SK-N-SH (cell line): Measurements from ENCODE around the gene ARF4. TPM values are rescaled to one million over a fixed set of nuclear protein-coding genes. Genes with fewer than 3 reads are reported as not detected.

Source experiments
- CTCF ChIA-PET: fragments of 300-600, 350-600 bp; formaldehyde crosslinking; extraction: SDS; loops from one replicate; lab custom pipeline; 2021; lab: Yijun Ruan, JAX
- POLR2A ChIA-PET: fragments of 350-600 bp; sonication (Branson Sonifier 250); formaldehyde crosslinking; extraction: SDS; loops from one replicate; lab custom pipeline; 2020; ENCODE audit warnings: antibody characterized with exemption, inconsistent platforms; lab: Yijun Ruan, JAX
- DNase-seq: peaks from one replicate; pipeline ENCODE4 v3.0.0; 2012
- H2AFZ ChIP-seq: fragments of 200-600 bp; sonication (generic); 2 replicates; pipeline ENCODE4 v1.8.1; 2016; ENCODE audit warnings: antibody characterized with exemption, mild to moderate bottlenecking, low read depth
- H3F3A ChIP-seq: fragments of 200-600 bp; sonication (generic); replicated peaks from 2 replicates; pipeline ENCODE3; 2016; ENCODE audit warnings: antibody characterized with exemption, mild to moderate bottlenecking; ENCODE audit not compliant: insufficient read depth
- H3K27ac ChIP-seq, 2 experiments: fragments of 200-500 bp in 1 of 2; fragments of 200-600 bp in 1 of 2; sonication (Bioruptor generic) in 1 of 2; sonication (generic), shearing (Covaris generic) in 1 of 2; 2 replicates each; pipeline versions ENCODE4 v1.5.1 to v1.6.1; 2014 to 2016; ENCODE audit warnings: low read depth in 2 of 2, inconsistent platforms in 1 of 2, low read length in 1 of 2, mild to moderate bottlenecking in 1 of 2, mixed read lengths in 1 of 2
- H3K27me3 ChIP-seq: fragments of 200-600 bp; sonication (generic), shearing (Covaris generic); 2 replicates; pipeline ENCODE4 v1.6.1; 2016; ENCODE audit warnings: mixed run types; ENCODE audit not compliant: insufficient read depth
- H3K36me3 ChIP-seq, 2 experiments: fragments of 200-500 bp in 1 of 2; fragments of 200-600 bp in 1 of 2; sonication (Bioruptor generic) in 1 of 2; sonication (generic) in 1 of 2; replicated peaks in 1 of 2; 2 replicates each; pipeline versions ENCODE3 to v1.5.1; 2014 to 2016; ENCODE audit warnings: low read length in 1 of 2, mild to moderate bottlenecking in 1 of 2; ENCODE audit not compliant: insufficient read depth in 2 of 2, control insufficient read depth in 1 of 2
- H3K4me1 ChIP-seq, 2 experiments: fragments of 200-500 bp in 1 of 2; fragments of 200-600 bp in 1 of 2; sonication (Bioruptor generic) in 1 of 2; sonication (generic), shearing (Covaris generic) in 1 of 2; 2 replicates each; pipeline versions ENCODE4 v1.5.1 to v1.6.1; 2014 to 2016; ENCODE audit warnings: low read depth in 1 of 2, low read length in 1 of 2, mixed run types in 1 of 2; ENCODE audit not compliant: insufficient read depth in 2 of 2, control insufficient read depth in 1 of 2
- H3K4me2 ChIP-seq: fragments of 200-600 bp; sonication (generic), shearing (Covaris generic); 2 replicates; pipeline ENCODE4 v1.6.1; 2017; ENCODE audit warnings: mixed run types
- H3K4me3 ChIP-seq, 2 experiments: fragments of 200-500 bp in 1 of 2; fragments of 200-600 bp in 1 of 2; sonication (Bioruptor generic) in 1 of 2; sonication (generic), shearing (Covaris generic) in 1 of 2; 2 replicates each; pipeline versions ENCODE4 v1.5.1 to v1.8.1; 2014 to 2016; ENCODE audit warnings: low read depth in 2 of 2, inconsistent platforms in 1 of 2, low read length in 1 of 2, mild to moderate bottlenecking in 1 of 2, mixed read lengths in 1 of 2, moderate library complexity in 1 of 2
- H3K79me2 ChIP-seq: fragments of 200-600 bp; sonication (generic); 2 replicates; pipeline ENCODE4 v1.8.1; 2017; ENCODE audit warnings: mild to moderate bottlenecking; ENCODE audit not compliant: insufficient read depth
- H3K9ac ChIP-seq: fragments of 200-600 bp; sonication (generic); 2 replicates; pipeline ENCODE4 v1.6.1; 2017; ENCODE audit warnings: mixed run types
- H3K9me2 ChIP-seq: fragments of 200-600 bp; sonication (generic); 2 replicates; pipeline ENCODE4 v1.6.1; 2017; ENCODE audit warnings: mixed run types
- H3K9me3 ChIP-seq: fragments of 200-600 bp; sonication (generic); 2 replicates; pipeline ENCODE4 v1.6.1; 2017; ENCODE audit warnings: mixed run types, mild to moderate bottlenecking, moderate library complexity
- H4K20me1 ChIP-seq: fragments of 200-600 bp; sonication (generic); 2 replicates; pipeline ENCODE4 v1.6.1; 2017; ENCODE audit warnings: mild to moderate bottlenecking, mixed run types; ENCODE audit not compliant: insufficient read depth
- ELF1 ChIP-seq: IDR thresholded peaks from 2 replicates; pipeline ENCODE4 v1.4.0; 2012
- EP300 ChIP-seq, 2 experiments: IDR thresholded peaks; 2 replicates each; pipeline versions ENCODE4 v1.4.0 to v1.6.1; 2012; ENCODE audit warnings: borderline replicate concordance in 1 of 2, low read depth in 1 of 2, low read length in 1 of 2
- EZH2phosphoT487 ChIP-seq: fragments of 200-600 bp; sonication (generic); IDR thresholded peaks from 2 replicates; pipeline ENCODE4 v1.6.1; 2017; ENCODE audit warnings: low read depth, mixed run types, mild to moderate bottlenecking, antibody characterized with exemption, moderate library complexity, borderline replicate concordance
- FOXJ3 ChIP-seq: sonication (generic); formaldehyde crosslinking; IDR thresholded peaks from 2 replicates; pipeline ENCODE4 v1.5.1; 2020; ENCODE audit warnings: mild to moderate bottlenecking, missing genetic modification reagents
- FOXM1 ChIP-seq: IDR thresholded peaks from 2 replicates; pipeline ENCODE4 v1.4.0; 2012; ENCODE audit warnings: low read depth, mild to moderate bottlenecking
- GABPA ChIP-seq: IDR thresholded peaks from 2 replicates; pipeline ENCODE4 v1.4.0; 2012; ENCODE audit warnings: low read depth, mild to moderate bottlenecking
- GATA2 ChIP-seq: sonication (generic); formaldehyde crosslinking; IDR thresholded peaks from 2 replicates; pipeline ENCODE4 v1.5.0; 2020; ENCODE audit warnings: mild to moderate bottlenecking, missing genetic modification reagents
- IRF3 ChIP-seq: fragments of 150-350 bp; IDR thresholded peaks from 2 replicates; pipeline ENCODE4 v1.6.1; 2016; ENCODE audit warnings: mild to moderate bottlenecking, low read depth, low read length
- MAX ChIP-seq: IDR thresholded peaks from 2 replicates; pipeline ENCODE4 v1.4.0; 2012; ENCODE audit warnings: low read depth
- MXI1 ChIP-seq: IDR thresholded peaks from 2 replicates; pipeline ENCODE4 v1.6.1; 2012; ENCODE audit warnings: mild to moderate bottlenecking, low read depth, low read length, improper control_type of control experiment
- NFIC ChIP-seq: IDR thresholded peaks from 2 replicates; pipeline ENCODE4 v1.4.0; 2012; ENCODE audit warnings: borderline replicate concordance
- POLR2AphosphoS5 ChIP-seq: IDR thresholded peaks from 2 replicates; pipeline ENCODE4 v1.6.1; 2012; ENCODE audit warnings: low read depth, low read length
- RCOR1 ChIP-seq: fragments of 150-350 bp; IDR thresholded peaks from 2 replicates; pipeline ENCODE4 v1.6.1; 2017; ENCODE audit warnings: antibody characterized with exemption, low read length
- RXRA ChIP-seq: IDR thresholded peaks from 2 replicates; pipeline ENCODE4 v1.4.0; 2012; ENCODE audit warnings: low read depth, mild to moderate bottlenecking, borderline replicate concordance
- SIN3A ChIP-seq: IDR thresholded peaks from 2 replicates; pipeline ENCODE4 v1.6.1; 2012; ENCODE audit warnings: low read depth, mild to moderate bottlenecking, low read length, moderate library complexity, borderline replicate concordance
- TAF1 ChIP-seq: IDR thresholded peaks from 2 replicates; pipeline ENCODE4 v1.6.1; 2012; ENCODE audit warnings: low read depth, mild to moderate bottlenecking, low read length, moderate library complexity, borderline replicate concordance
- TCF12 ChIP-seq: IDR thresholded peaks from 2 replicates; pipeline ENCODE4 v1.4.0; 2012
- USF1 ChIP-seq: IDR thresholded peaks from 2 replicates; pipeline ENCODE4 v1.4.0; 2012; ENCODE audit warnings: low read depth, borderline replicate concordance
- USF2 ChIP-seq: fragments of 150-350 bp; IDR thresholded peaks from 2 replicates; pipeline ENCODE4 v1.6.1; 2017; ENCODE audit warnings: antibody characterized with exemption, low read length, low read depth, borderline replicate concordance
- WGBS: methylation state at CpG from one replicate; pipeline ENCODE4 v1.1.6; 2017; ENCODE audit warnings: low lambda C conversion rate; 5-methylcytosine and 5-hydroxymethylcytosine counted together
- polyA plus RNA-seq, 3 experiments: library from polyadenylated mRNA; depleted of rRNA; stranded (reverse); fragments of >200 nt; gene quantifications; 2 replicates each; pipeline ENCODE4 v1.2.3, GENCODE V29; 2012

ARF4 gene
- polyA plus RNA-seq, 1 of the 3 experiments (the other 2 are of a cell fraction): 150 TPM

- TF ChIP-seq RCOR1: no peak
- no peak for TF ChIP-seq EZH2phosphoT487
- no peak for TF ChIP-seq FOXJ3 (CRISPR knock-in tag)
- no peak for TF ChIP-seq USF1
- no peak for TF ChIP-seq FOXM1
- TF ChIP-seq GABPA: no peak
- no peak for TF ChIP-seq USF2
- no peak for TF ChIP-seq GATA2 (CRISPR knock-in tag)
- TF ChIP-seq ELF1: no peak
- no peak for TF ChIP-seq TCF12
- no peak for TF ChIP-seq MXI1
- TF ChIP-seq TAF1: no peak
- no peak for TF ChIP-seq NFIC
- no peak for TF ChIP-seq EP300 (IDR thresholded peaks at IDR 0.05; ENCODE audit: borderline replicate concordance in 1 of 2, low read depth in 1 of 2, low read length in 1 of 2)
- no peak for TF ChIP-seq IRF3
- no peak for TF ChIP-seq MAX
- no peak for TF ChIP-seq RXRA
- no peak for TF ChIP-seq SIN3A
- no peak for TF ChIP-seq POLR2AphosphoS5
- H3K9me3 ChIP-seq: no peaks in the 10 kb centered on the region
- no peaks in the 10 kb centered on the region for H4K20me1 ChIP-seq
- H3K27ac ChIP-seq: no peak overlapping the region
- CTCF ChIA-PET: no interaction called here
- no peak overlapping the region for H2AFZ ChIP-seq
- H3K27me3 ChIP-seq: no peaks in the 10 kb centered on the region
- peaks cover 2 to 16% of the 10 kb centered on the region in 2 experiments for H3K36me3 ChIP-seq
- POLR2A ChIA-PET: no interaction called here
- no peak for DNase-seq
- H3K4me3 ChIP-seq: no peak overlapping the region
- peaks cover 4% of the 10 kb centered on the region for H3K79me2 ChIP-seq
- no peak overlapping the region for H3K9ac ChIP-seq
- H3K4me1 ChIP-seq: no peaks in the 10 kb centered on the region
- H3F3A ChIP-seq: no peaks in the 10 kb centered on the region
- no peaks in the 10 kb centered on the region for H3K9me2 ChIP-seq
- 94% methylated on average over 2 of the region's 2 CpGs for WGBS
- no peak overlapping the region for H3K4me2 ChIP-seq
These were observed 7.8 kb upstream of the ARF4 start for GRCh38 chr3:57604971-57605370.
